ENCODE data around the gene MEIOB.

The MEIOB gene

GRCh38 chr16:1787322-1788094 is 84.5 kb downstream of the MEIOB start:
- no peaks in the 10 kb centered on the region for H4K20me1 ChIP-seq (ENCODE audit: insufficient read depth, low read length)
- H3K9ac ChIP-seq (ENCODE audit: low read length) = no peak overlapping the region
- no peaks in the 10 kb centered on the region for H3K27me3 ChIP-seq (ENCODE audit: low read depth, low read length)
- H3K79me2 ChIP-seq (ENCODE audit: low read length) = peaks cover 48% of the 10 kb centered on the region
- H3K4me1 ChIP-seq (ENCODE audit: low read length) = peaks cover 5% of the 10 kb centered on the region; the same call in 1 of the 2 replicates
- no peak overlapping the region for H2AFZ ChIP-seq (ENCODE audit: low read depth, low read length)
- TF ChIP-seq EZH2phosphoT487 (IDR thresholded peaks at IDR 0.05; ENCODE audit: low read depth) (no peak), CTCF (IDR thresholded peaks at IDR 0.05; ENCODE audit: low read depth, low read length) (no peak)
- no peaks in the 10 kb centered on the region for H3K36me3 ChIP-seq (replicated peaks; ENCODE audit: low read depth, low read length)
- H3K9me3 ChIP-seq (ENCODE audit: insufficient read depth, low read length) = no peaks in the 10 kb centered on the region
- no peak overlapping the region for H3K4me2 ChIP-seq (ENCODE audit: low read length)
- H3K27ac ChIP-seq (ENCODE audit: low read length) = no peak overlapping the region
- no peak overlapping the region for H3K4me3 ChIP-seq (ENCODE audit: low read length)

GRCh38 chr16:1787056-1787321 is 85.0 kb downstream of the MEIOB start:
- peaks cover 48% of the 10 kb centered on the region for H3K79me2 ChIP-seq (ENCODE audit: low read length)
- H4K20me1 ChIP-seq (ENCODE audit: insufficient read depth, low read length) = no peaks in the 10 kb centered on the region
- H3K4me3 ChIP-seq (ENCODE audit: low read length) = no peak overlapping the region
- no peaks in the 10 kb centered on the region for H3K27me3 ChIP-seq (ENCODE audit: low read depth, low read length)
- H3K4me2 ChIP-seq (ENCODE audit: low read length) = no peak overlapping the region
- no peak overlapping the region for H3K27ac ChIP-seq (ENCODE audit: low read length)
- no peak overlapping the region for H2AFZ ChIP-seq (ENCODE audit: low read depth, low read length)
- peaks cover 5% of the 10 kb centered on the region; the same call in 1 of the 2 replicates for H3K4me1 ChIP-seq (ENCODE audit: low read length)
- H3K9ac ChIP-seq (ENCODE audit: low read length) = no peak overlapping the region
- H3K9me3 ChIP-seq (ENCODE audit: insufficient read depth, low read length) = no peaks in the 10 kb centered on the region
- TF ChIP-seq EZH2phosphoT487 (IDR thresholded peaks at IDR 0.05; ENCODE audit: low read depth) (no peak), CTCF (IDR thresholded peaks at IDR 0.05; ENCODE audit: low read depth, low read length) (no peak)
- no peaks in the 10 kb centered on the region for H3K36me3 ChIP-seq (replicated peaks; ENCODE audit: low read depth, low read length)

GRCh38 chr16:1786242-1787055 is 85.5 kb downstream of the MEIOB start:
- no peak overlapping the region for H3K27ac ChIP-seq (ENCODE audit: low read length)
- H3K27me3 ChIP-seq (ENCODE audit: low read depth, low read length) = no peaks in the 10 kb centered on the region
- no peaks in the 10 kb centered on the region for H3K36me3 ChIP-seq (replicated peaks; ENCODE audit: low read depth, low read length)
- no peak overlapping the region for H3K9ac ChIP-seq (ENCODE audit: low read length)
- no peaks in the 10 kb centered on the region for H4K20me1 ChIP-seq (ENCODE audit: insufficient read depth, low read length)
- H3K9me3 ChIP-seq (ENCODE audit: insufficient read depth, low read length) = no peaks in the 10 kb centered on the region
- H2AFZ ChIP-seq (ENCODE audit: low read depth, low read length) = no peak overlapping the region
- peaks cover 7% of the 10 kb centered on the region for H3K4me1 ChIP-seq (ENCODE audit: low read length)
- H3K4me3 ChIP-seq (ENCODE audit: low read length) = no peak overlapping the region
- no peak overlapping the region for H3K4me2 ChIP-seq (ENCODE audit: low read length)
- peaks cover 53% of the 10 kb centered on the region for H3K79me2 ChIP-seq (ENCODE audit: low read length)
- TF ChIP-seq EZH2phosphoT487 (IDR thresholded peaks at IDR 0.05; ENCODE audit: low read depth) (no peak), CTCF (IDR thresholded peaks at IDR 0.05; ENCODE audit: low read depth, low read length) (no peak)

- H3K27me3 ChIP-seq (ENCODE audit: low read depth, low read length) = no peaks in the 10 kb centered on the region
- peaks cover 54% of the 10 kb centered on the region for H3K79me2 ChIP-seq (ENCODE audit: low read length)
- H3K4me2 ChIP-seq (ENCODE audit: low read length) = no peak overlapping the region
- H3K36me3 ChIP-seq (replicated peaks; ENCODE audit: low read depth, low read length) = no peaks in the 10 kb centered on the region
- H3K9ac ChIP-seq (ENCODE audit: low read length) = no peak overlapping the region
- no peak overlapping the region for H3K4me3 ChIP-seq (ENCODE audit: low read length)
- TF ChIP-seq EZH2phosphoT487 (IDR thresholded peaks at IDR 0.05; ENCODE audit: low read depth) = no peak
- TF ChIP-seq CTCF (IDR thresholded peaks at IDR 0.05; ENCODE audit: low read depth, low read length) = no peak
- no peak overlapping the region for H3K27ac ChIP-seq (ENCODE audit: low read length)
- H4K20me1 ChIP-seq (ENCODE audit: insufficient read depth, low read length) = no peaks in the 10 kb centered on the region
- no peak overlapping the region for H2AFZ ChIP-seq (ENCODE audit: low read depth, low read length)
- peaks cover 11% of the 10 kb centered on the region for H3K4me1 ChIP-seq (ENCODE audit: low read length)
- H3K9me3 ChIP-seq (ENCODE audit: insufficient read depth, low read length) = no peaks in the 10 kb centered on the region
Measured at GRCh38 chr16:1785846-1786170, 86.2 kb downstream of the MEIOB start.

All from OCI-LY3 (cell line).